Measurements from ENCODE around the gene GCLM. TPM values are rescaled to one million over a fixed set of nuclear protein-coding genes. Genes with fewer than 3 reads are reported as not detected.

Gene GCLM
- total RNA-seq, 1 donor from 2014 or later, result 11.2 TPM

GRCh38 chr1:93841771-93842170 is 67.5 kb downstream of the GCLM start:
- no peak for DNase-seq (ENCODE audit: low read depth)
- TF ChIP-seq, protein P1, sequence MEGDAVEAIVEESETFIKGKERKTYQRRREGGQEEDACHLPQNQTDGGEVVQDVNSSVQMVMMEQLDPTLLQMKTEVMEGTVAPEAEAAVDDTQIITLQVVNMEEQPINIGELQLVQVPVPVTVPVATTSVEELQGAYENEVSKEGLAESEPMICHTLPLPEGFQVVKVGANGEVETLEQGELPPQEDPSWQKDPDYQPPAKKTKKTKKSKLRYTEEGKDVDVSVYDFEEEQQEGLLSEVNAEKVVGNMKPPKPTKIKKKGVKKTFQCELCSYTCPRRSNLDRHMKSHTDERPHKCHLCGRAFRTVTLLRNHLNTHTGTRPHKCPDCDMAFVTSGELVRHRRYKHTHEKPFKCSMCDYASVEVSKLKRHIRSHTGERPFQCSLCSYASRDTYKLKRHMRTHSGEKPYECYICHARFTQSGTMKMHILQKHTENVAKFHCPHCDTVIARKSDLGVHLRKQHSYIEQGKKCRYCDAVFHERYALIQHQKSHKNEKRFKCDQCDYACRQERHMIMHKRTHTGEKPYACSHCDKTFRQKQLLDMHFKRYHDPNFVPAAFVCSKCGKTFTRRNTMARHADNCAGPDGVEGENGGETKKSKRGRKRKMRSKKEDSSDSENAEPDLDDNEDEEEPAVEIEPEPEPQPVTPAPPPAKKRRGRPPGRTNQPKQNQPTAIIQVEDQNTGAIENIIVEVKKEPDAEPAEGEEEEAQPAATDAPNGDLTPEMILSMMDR (IDR thresholded peaks at IDR 0.05; ENCODE audit: insufficient read depth, low read length, poor library complexity, severe bottlenecking), result no peak

GRCh38 chr1:93840956-93841482 is 68.2 kb downstream of the GCLM start:
- TF ChIP-seq, protein P1 (IDR thresholded peaks at IDR 0.05; ENCODE audit: insufficient read depth, low read length, poor library complexity, severe bottlenecking), result no peak
- no peak for DNase-seq (ENCODE audit: low read depth)

More at GRCh38 chr1:93841771-93842170, 67.5 kb downstream of the GCLM start:
- no peak overlapping the region for H3K4me3 ChIP-seq (ENCODE audit: low read depth, low read length)
- H3K36me3 ChIP-seq (ENCODE audit: control insufficient read depth, insufficient read depth, low read length), result no peaks in the 10 kb centered on the region
- H3K27me3 ChIP-seq (ENCODE audit: control insufficient read depth, insufficient read depth, low read length), result no peaks in the 10 kb centered on the region

GRCh38 chr1:93839753-93840152 is 69.5 kb downstream of the GCLM start:
- H3K27me3 ChIP-seq (ENCODE audit: control insufficient read depth, insufficient read depth, low read length), result no peaks in the 10 kb centered on the region
- DNase-seq (ENCODE audit: low read depth), result no peak
- TF ChIP-seq, protein P1 (IDR thresholded peaks at IDR 0.05; ENCODE audit: insufficient read depth, low read length, poor library complexity, severe bottlenecking), result no peak

More at GRCh38 chr1:93840956-93841482, 68.2 kb downstream of the GCLM start:
- no peaks in the 10 kb centered on the region for H3K36me3 ChIP-seq (ENCODE audit: control insufficient read depth, insufficient read depth, low read length)
- H3K27me3 ChIP-seq (ENCODE audit: control insufficient read depth, insufficient read depth, low read length), result no peaks in the 10 kb centered on the region
- no peak overlapping the region for H3K4me3 ChIP-seq (ENCODE audit: low read depth, low read length)

GRCh38 chr1:93839307-93839706 is 69.9 kb downstream of the GCLM start:
- Histone ChIP-seq H3K36me3 (ENCODE audit: control insufficient read depth, insufficient read depth, low read length) (no peaks in the 10 kb centered on the region), H3K27me3 (ENCODE audit: control insufficient read depth, insufficient read depth, low read length) (no peaks in the 10 kb centered on the region), H3K4me3 (ENCODE audit: low read depth, low read length) (no peak overlapping the region)
- TF ChIP-seq, protein P1 (IDR thresholded peaks at IDR 0.05; ENCODE audit: insufficient read depth, low read length, poor library complexity, severe bottlenecking), result no peak
- no peak for DNase-seq (ENCODE audit: low read depth)

More at GRCh38 chr1:93839753-93840152, 69.5 kb downstream of the GCLM start:
- no peak overlapping the region for H3K4me3 ChIP-seq (ENCODE audit: low read depth, low read length)
- H3K36me3 ChIP-seq (ENCODE audit: control insufficient read depth, insufficient read depth, low read length), result no peaks in the 10 kb centered on the region

GRCh38 chr1:93837961-93838360 is 71.3 kb downstream of the GCLM start:
- H3K36me3 ChIP-seq (ENCODE audit: control insufficient read depth, insufficient read depth, low read length), result no peaks in the 10 kb centered on the region
- no peak for DNase-seq (ENCODE audit: low read depth)
- H3K4me3 ChIP-seq (ENCODE audit: low read depth, low read length), result no peak overlapping the region
- TF ChIP-seq, protein P1 (IDR thresholded peaks at IDR 0.05; ENCODE audit: insufficient read depth, low read length, poor library complexity, severe bottlenecking), result no peak
- H3K27me3 ChIP-seq (ENCODE audit: control insufficient read depth, insufficient read depth, low read length), result no peaks in the 10 kb centered on the region

Other genes starting within 250 kb of the GCLM start
- 93.3 and 109 TPM in 2 replicates for gene BCAR3, start 227.6 kb downstream of the GCLM start, total RNA-seq
- 46.5 and 48.2 TPM in 2 replicates for gene DNTTIP2, start 30.2 kb downstream of the GCLM start, total RNA-seq
- not detected in 2 replicates for gene ABCA4, start 211.7 kb upstream of the GCLM start, total RNA-seq